WTC11 (cell line): ENCODE data around the gene MSANTD1. TPM values are rescaled to one million over a fixed set of nuclear protein-coding genes. Genes with fewer than 3 reads are reported as not detected.

Experiments used
- ATAC-seq: fragments of 200-7000 bp; cut with Tn5 transposase; 2 replicates; pipeline ENCODE4 v1.10.0; 2021; ENCODE audit warnings: mild to moderate bottlenecking, moderate library complexity
- CTCF ChIA-PET: fragments of 300-600 bp; sonication (Branson Sonifier 250); formaldehyde crosslinking; loops from one replicate; lab custom pipeline; 2021; ENCODE audit warnings: antibody characterized with exemption; lab: Charles Lee
- POLR2A ChIA-PET: fragments of 350-600 bp; sonication (Branson Sonifier 250); formaldehyde crosslinking; loops from one replicate; lab custom pipeline; 2021; ENCODE audit warnings: antibody characterized with exemption; lab: Charles Lee
- DNase-seq: peaks from one replicate; pipeline ENCODE4 v3.0.0; 2021; ENCODE audit warnings: low spot score
- H3K27ac Mint-ChIP-seq: 2 replicates; pipeline ENCODE4 v1.8.0; 2021; ENCODE audit warnings: mixed read lengths
- H3K27me3 Mint-ChIP-seq: 2 replicates; pipeline ENCODE4 v1.8.0; 2021; ENCODE audit warnings: low read depth, mild to moderate bottlenecking, moderate library complexity, mixed read lengths
- H3K36me3 Mint-ChIP-seq: 2 replicates; pipeline ENCODE4 v1.8.0; 2021; ENCODE audit warnings: mixed read lengths
- H3K4me1 Mint-ChIP-seq: 2 replicates; pipeline ENCODE4 v1.8.0; 2022; ENCODE audit warnings: mixed read lengths
- H3K4me3 Mint-ChIP-seq: 2 replicates; pipeline ENCODE4 v1.8.0; 2021; ENCODE audit warnings: mild to moderate bottlenecking, moderate library complexity, mixed read lengths
- H3K9me3 Mint-ChIP-seq: 2 replicates; pipeline ENCODE4 v1.8.0; 2021; ENCODE audit warnings: mixed read lengths
- AR ChIP-seq: fragments of 250-450 bp; sonication (Bioruptor Pico); IDR thresholded peaks from 2 replicates; pipeline ENCODE4 v1.9.0; 2021; ENCODE audit warnings: mild to moderate bottlenecking
- GABPB1 ChIP-seq: sonication (generic); formaldehyde crosslinking; IDR thresholded peaks from 2 replicates; pipeline ENCODE4 v1.8.1; 2023; ENCODE audit warnings: mild to moderate bottlenecking, missing genetic modification reagents
- GRHL2 ChIP-seq: fragments of 250-450 bp; sonication (Bioruptor Pico); IDR thresholded peaks from 2 replicates; pipeline ENCODE4 v1.8.0; 2022; ENCODE audit warnings: mild to moderate bottlenecking, moderate library complexity; ENCODE audit not compliant: insufficient replicate concordance, severe bottlenecking
- IRF1 ChIP-seq: sonication (generic); formaldehyde crosslinking; IDR thresholded peaks from 2 replicates; pipeline ENCODE4 v1.8.0; 2023; ENCODE audit warnings: missing genetic modification reagents
- NFATC4 ChIP-seq: fragments of 250-450 bp; sonication (Bioruptor Pico); IDR thresholded peaks from 2 replicates; pipeline ENCODE4 v1.9.0; 2021; ENCODE audit warnings: mild to moderate bottlenecking
- NR3C1 ChIP-seq: sonication (generic); formaldehyde crosslinking; conservative IDR thresholded peaks from 2 replicates; pipeline ENCODE4 v1.8.1; 2023; ENCODE audit warnings: low read depth, mild to moderate bottlenecking, missing genetic modification reagents
- PRRX2 ChIP-seq: fragments of 250-450 bp; sonication (Bioruptor Pico); IDR thresholded peaks from 2 replicates; pipeline ENCODE4 v1.8.0; 2021; ENCODE audit warnings: mild to moderate bottlenecking
- SP1 ChIP-seq: sonication (generic); formaldehyde crosslinking; conservative IDR thresholded peaks from 2 replicates; pipeline ENCODE4 v1.8.1; 2022; ENCODE audit warnings: missing genetic modification reagents
- STAT6 ChIP-seq: sonication (generic); formaldehyde crosslinking; conservative IDR thresholded peaks from 2 replicates; pipeline ENCODE4 v1.8.1; 2023; ENCODE audit warnings: mild to moderate bottlenecking, low read depth, missing genetic modification reagents, moderate library complexity
- TEAD1 ChIP-seq: sonication (generic); formaldehyde crosslinking; IDR thresholded peaks from 2 replicates; pipeline ENCODE4 v1.8.0; 2022; ENCODE audit warnings: mild to moderate bottlenecking, missing genetic modification reagents
- ZNF219 ChIP-seq: sonication (generic); formaldehyde crosslinking; IDR thresholded peaks from 2 replicates; pipeline ENCODE4 v1.8.0; 2023; ENCODE audit warnings: missing genetic modification reagents, mild to moderate bottlenecking, borderline replicate concordance
- ZNF263 ChIP-seq: sonication (generic); formaldehyde crosslinking; IDR thresholded peaks from 2 replicates; pipeline ENCODE4 v1.8.1; 2022; ENCODE audit warnings: low read depth, mild to moderate bottlenecking, moderate library complexity, missing genetic modification reagents
- total RNA-seq: library from RNA; stranded (reverse); gene quantifications from 3 replicates; pipeline ENCODE4 v1.2.3, GENCODE V29; 2021
- TF ChIP-seq, protein P1 (sequence below): sonication (generic); formaldehyde crosslinking; IDR thresholded peaks from 2 replicates; pipeline ENCODE4 v1.8.1; 2023; ENCODE audit warnings: mild to moderate bottlenecking, missing genetic modification reagents
- TF ChIP-seq, protein P2 (sequence below): fragments of 250-450 bp; sonication (Bioruptor Pico); IDR thresholded peaks from 2 replicates; pipeline ENCODE4 v1.8.0; 2021; ENCODE audit warnings: mild to moderate bottlenecking
- TF ChIP-seq, protein P3 (sequence below): fragments of 250-450 bp; sonication (Bioruptor Pico); IDR thresholded peaks from 2 replicates; pipeline ENCODE4 v1.9.0; 2021; ENCODE audit warnings: moderate library complexity, mild to moderate bottlenecking, inconsistent platforms, borderline replicate concordance
- TF ChIP-seq, protein P4 (sequence below): sonication (generic); formaldehyde crosslinking; IDR thresholded peaks from 2 replicates; pipeline ENCODE4 v1.8.0; 2022; ENCODE audit warnings: mild to moderate bottlenecking, missing genetic modification reagents

Gene MSANTD1
- total RNA-seq, 1 experiment from 2014 or later, result 0.98 TPM

GRCh38 chr4:3294401-3295241 is 45.7 kb downstream of the MSANTD1 start:
- ChIA-PET POLR2A (no interaction called here), CTCF (interaction anchor here (0.7 to 3.7 kb wide), 4 partner anchors 24 to 186 kb away, joined by 3 to 45 read pairs (median 6); no protein-coding TSS in a partner anchor)
- Mint-ChIP-seq H3K27me3 (peaks cover 23% of the 10 kb centered on the region), H3K4me1 (peaks cover 26% of the 10 kb centered on the region), H3K27ac (no peak overlapping the region; the same call in 1 of the 2 replicates), H3K36me3 (no peaks in the 10 kb centered on the region), H3K4me3 (peak overlapping the region; percentile 79), H3K9me3 (no peaks in the 10 kb centered on the region)
- DNase-seq (no peak), ATAC-seq (no peak)
- no peak for TF ChIP-seq AR (CRISPR knock-in tag)
- no peak for TF ChIP-seq ZNF219
- TF ChIP-seq STAT6 (CRISPR knock-in tag), result no peak
- TF ChIP-seq PRRX2 (CRISPR knock-in tag), result no peak
- no peak for TF ChIP-seq NR3C1
- no peak for TF ChIP-seq IRF1 (CRISPR knock-in tag)
- no peak for TF ChIP-seq ZNF263 (CRISPR knock-in tag)
- TF ChIP-seq, protein P1, sequence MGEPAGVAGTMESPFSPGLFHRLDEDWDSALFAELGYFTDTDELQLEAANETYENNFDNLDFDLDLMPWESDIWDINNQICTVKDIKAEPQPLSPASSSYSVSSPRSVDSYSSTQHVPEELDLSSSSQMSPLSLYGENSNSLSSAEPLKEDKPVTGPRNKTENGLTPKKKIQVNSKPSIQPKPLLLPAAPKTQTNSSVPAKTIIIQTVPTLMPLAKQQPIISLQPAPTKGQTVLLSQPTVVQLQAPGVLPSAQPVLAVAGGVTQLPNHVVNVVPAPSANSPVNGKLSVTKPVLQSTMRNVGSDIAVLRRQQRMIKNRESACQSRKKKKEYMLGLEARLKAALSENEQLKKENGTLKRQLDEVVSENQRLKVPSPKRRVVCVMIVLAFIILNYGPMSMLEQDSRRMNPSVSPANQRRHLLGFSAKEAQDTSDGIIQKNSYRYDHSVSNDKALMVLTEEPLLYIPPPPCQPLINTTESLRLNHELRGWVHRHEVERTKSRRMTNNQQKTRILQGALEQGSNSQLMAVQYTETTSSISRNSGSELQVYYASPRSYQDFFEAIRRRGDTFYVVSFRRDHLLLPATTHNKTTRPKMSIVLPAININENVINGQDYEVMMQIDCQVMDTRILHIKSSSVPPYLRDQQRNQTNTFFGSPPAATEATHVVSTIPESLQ (CRISPR knock-in tag), result no peak
- TF ChIP-seq GRHL2 (CRISPR knock-in tag), result no peak
- no peak for TF ChIP-seq GABPB1 (CRISPR knock-in tag)
- TF ChIP-seq, protein P2, sequence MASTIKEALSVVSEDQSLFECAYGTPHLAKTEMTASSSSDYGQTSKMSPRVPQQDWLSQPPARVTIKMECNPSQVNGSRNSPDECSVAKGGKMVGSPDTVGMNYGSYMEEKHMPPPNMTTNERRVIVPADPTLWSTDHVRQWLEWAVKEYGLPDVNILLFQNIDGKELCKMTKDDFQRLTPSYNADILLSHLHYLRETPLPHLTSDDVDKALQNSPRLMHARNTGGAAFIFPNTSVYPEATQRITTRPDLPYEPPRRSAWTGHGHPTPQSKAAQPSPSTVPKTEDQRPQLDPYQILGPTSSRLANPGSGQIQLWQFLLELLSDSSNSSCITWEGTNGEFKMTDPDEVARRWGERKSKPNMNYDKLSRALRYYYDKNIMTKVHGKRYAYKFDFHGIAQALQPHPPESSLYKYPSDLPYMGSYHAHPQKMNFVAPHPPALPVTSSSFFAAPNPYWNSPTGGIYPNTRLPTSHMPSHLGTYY (CRISPR knock-in tag), result no peak
- no peak for TF ChIP-seq NFATC4 (CRISPR knock-in tag)
- TF ChIP-seq, protein P3, sequence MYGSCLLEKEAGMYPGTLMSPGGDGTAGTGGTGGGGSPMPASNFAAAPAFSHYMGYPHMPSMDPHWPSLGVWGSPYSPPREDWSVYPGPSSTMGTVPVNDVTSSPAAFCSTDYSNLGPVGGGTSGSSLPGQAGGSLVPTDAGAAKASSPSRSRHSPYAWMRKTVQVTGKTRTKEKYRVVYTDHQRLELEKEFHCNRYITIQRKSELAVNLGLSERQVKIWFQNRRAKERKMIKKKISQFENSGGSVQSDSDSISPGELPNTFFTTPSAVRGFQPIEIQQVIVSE (CRISPR knock-in tag), result no peak
- no peak for TF ChIP-seq TEAD1 (CRISPR knock-in tag)
- TF ChIP-seq, protein P4, sequence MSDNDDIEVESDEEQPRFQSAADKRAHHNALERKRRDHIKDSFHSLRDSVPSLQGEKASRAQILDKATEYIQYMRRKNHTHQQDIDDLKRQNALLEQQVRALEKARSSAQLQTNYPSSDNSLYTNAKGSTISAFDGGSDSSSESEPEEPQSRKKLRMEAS, result no peak
- no peak for TF ChIP-seq SP1 (CRISPR knock-in tag)
